Loucy (cell line): Measurements from ENCODE around the gene STXBP1.

Experiments
- H2AFZ ChIP-seq: fragments of 200-600 bp; sonication (generic); 2 replicates; pipeline ENCODE4 v1.6.0; 2016; ENCODE audit warnings: antibody characterized with exemption, mild to moderate bottlenecking, low read length, moderate library complexity
- H3F3A ChIP-seq: fragments of 200-600 bp; 2 replicates; pipeline ENCODE4 v1.6.0; 2016; ENCODE audit warnings: antibody characterized with exemption, low read depth, mild to moderate bottlenecking
- H3K27me3 ChIP-seq: fragments of 200-600 bp; sonication (generic); 2 replicates; pipeline ENCODE4 v1.6.1; 2014; ENCODE audit warnings: low read length, mild to moderate bottlenecking; ENCODE audit not compliant: insufficient read depth, poor library complexity, severe bottlenecking
- H3K36me3 ChIP-seq: fragments of 200-600 bp; sonication (generic); 2 replicates; pipeline ENCODE4 v1.6.1; 2016; ENCODE audit warnings: low read length; ENCODE audit not compliant: insufficient read depth
- H3K4me1 ChIP-seq: fragments of 200-600 bp; sonication (generic); 2 replicates; pipeline ENCODE4 v1.5.1; 2014; ENCODE audit warnings: low read length, mild to moderate bottlenecking; ENCODE audit not compliant: insufficient read depth, poor library complexity, severe bottlenecking
- H3K4me2 ChIP-seq: fragments of 200-600 bp; sonication (generic); 2 replicates; pipeline ENCODE4 v1.6.0; 2014; ENCODE audit warnings: antibody characterized with exemption, low read length, low read depth, mild to moderate bottlenecking; ENCODE audit not compliant: poor library complexity, severe bottlenecking
- H3K4me3 ChIP-seq: fragments of 200-600 bp; sonication (generic); 2 replicates; pipeline ENCODE4 v1.5.1; 2014; ENCODE audit warnings: low read length, mild to moderate bottlenecking, mixed read lengths; ENCODE audit not compliant: poor library complexity, severe bottlenecking
- H3K79me2 ChIP-seq: fragments of 200-600 bp; sonication (generic); 2 replicates; pipeline ENCODE4 v1.6.1; 2014; ENCODE audit warnings: low read length; ENCODE audit not compliant: insufficient read depth
- H3K9ac ChIP-seq: fragments of 200-600 bp; sonication (generic); 2 replicates; pipeline ENCODE4 v1.6.0; 2014; ENCODE audit warnings: mild to moderate bottlenecking, low read depth, low read length, moderate library complexity; ENCODE audit not compliant: poor library complexity, severe bottlenecking
- H3K9me2 ChIP-seq: fragments of 200-600 bp; sonication (generic); replicated peaks from 2 replicates; pipeline ENCODE4 v1.6.1; 2016; ENCODE audit warnings: low read depth, low read length, mixed read lengths
- H3K9me3 ChIP-seq: fragments of 200-600 bp; sonication (generic); 2 replicates; pipeline ENCODE4 v1.6.1; 2014; ENCODE audit warnings: mild to moderate bottlenecking, antibody characterized with exemption, low read length, low read depth; ENCODE audit not compliant: insufficient read depth
- H4K20me1 ChIP-seq: fragments of 200-600 bp; sonication (generic); 2 replicates; pipeline ENCODE4 v1.6.0; 2014; ENCODE audit warnings: antibody characterized with exemption, low read length, mild to moderate bottlenecking; ENCODE audit not compliant: insufficient read depth, poor library complexity, severe bottlenecking
- CTCF ChIP-seq: fragments of 200-600 bp; sonication (generic); conservative IDR thresholded peaks from 2 replicates; pipeline ENCODE4 v1.5.1; 2014; ENCODE audit warnings: mild to moderate bottlenecking, antibody characterized with exemption, low read length
- EZH2phosphoT487 ChIP-seq: fragments of 200-600 bp; IDR thresholded peaks from 2 replicates; pipeline ENCODE4 v1.6.1; 2018; ENCODE audit warnings: antibody characterized with exemption, mild to moderate bottlenecking, moderate library complexity, borderline replicate concordance

The STXBP1 gene

GRCh38 chr9:127627494-127627855 is 15.4 kb downstream of the STXBP1 start:
- TF ChIP-seq CTCF (no peak), EZH2phosphoT487 (no peak)
- Histone ChIP-seq H3K9me2 (no peaks in the 10 kb centered on the region), H3K36me3 (no peaks in the 10 kb centered on the region), H3K4me3 (no peak overlapping the region), H3K9me3 (no peaks in the 10 kb centered on the region), H2AFZ (no peak overlapping the region), H3F3A (no peaks in the 10 kb centered on the region), H3K27me3 (no peaks in the 10 kb centered on the region), H3K9ac (no peak overlapping the region), H3K4me1 (peaks cover 8% of the 10 kb centered on the region), H3K4me2 (peak overlapping the region; percentile 19), H3K79me2 (peaks cover 6% of the 10 kb centered on the region; the same call in 1 of the 2 replicates), H4K20me1 (peaks cover 6% of the 10 kb centered on the region)

GRCh38 chr9:127628758-127629467 is 16.8 kb downstream of the STXBP1 start:
- H3K79me2 ChIP-seq = peaks cover 6% of the 10 kb centered on the region; the same call in 1 of the 2 replicates

GRCh38 chr9:127629468-127630081 is 17.5 kb downstream of the STXBP1 start:
- no peak overlapping the region for H3K4me2 ChIP-seq
- peaks cover 6% of the 10 kb centered on the region for H4K20me1 ChIP-seq
- no peaks in the 10 kb centered on the region for H3K27me3 ChIP-seq
- H2AFZ ChIP-seq = no peak overlapping the region
- no peaks in the 10 kb centered on the region for H3F3A ChIP-seq
- H3K9me3 ChIP-seq = no peaks in the 10 kb centered on the region
- peaks cover 12% of the 10 kb centered on the region for H3K4me1 ChIP-seq
- H3K79me2 ChIP-seq = peaks cover 6% of the 10 kb centered on the region; the same call in 1 of the 2 replicates
- no peak overlapping the region for H3K9ac ChIP-seq
- H3K9me2 ChIP-seq = no peaks in the 10 kb centered on the region
- TF ChIP-seq EZH2phosphoT487 (no peak), CTCF (peak; percentile 22; the same call in 1 of the 2 replicates)
- no peaks in the 10 kb centered on the region for H3K36me3 ChIP-seq
- no peak overlapping the region for H3K4me3 ChIP-seq

More at GRCh38 chr9:127628758-127629467, 16.8 kb downstream of the STXBP1 start:
- H3K4me2 ChIP-seq = no peak overlapping the region
- TF ChIP-seq CTCF (no peak), EZH2phosphoT487 (no peak)
- H3K36me3 ChIP-seq = no peaks in the 10 kb centered on the region
- no peaks in the 10 kb centered on the region for H3K9me2 ChIP-seq
- H2AFZ ChIP-seq = no peak overlapping the region
- no peak overlapping the region for H3K9ac ChIP-seq
- H3K4me3 ChIP-seq = no peak overlapping the region
- H4K20me1 ChIP-seq = peaks cover 6% of the 10 kb centered on the region
- peaks cover 8% of the 10 kb centered on the region for H3K4me1 ChIP-seq
- no peaks in the 10 kb centered on the region for H3F3A ChIP-seq
- H3K9me3 ChIP-seq = no peaks in the 10 kb centered on the region
- H3K27me3 ChIP-seq = no peaks in the 10 kb centered on the region
